Karpas-422 (cell line): ENCODE data around the gene ITGA7. TPM values are rescaled to one million over a fixed set of nuclear protein-coding genes. Genes with fewer than 3 reads are reported as not detected.

ENCODE experiments used
- DNase-seq: peaks from one replicate; pipeline ENCODE4 v3.0.0-alpha.2; 2015
- H2AFZ ChIP-seq: fragments of 200-600 bp; sonication (generic); 2 replicates; pipeline ENCODE4 v1.6.1; 2014; ENCODE audit warnings: antibody characterized with exemption, low read length, mixed read lengths
- H3K27ac ChIP-seq: fragments of 200-600 bp; sonication (generic); 2 replicates; pipeline ENCODE4 v1.5.1; 2014; ENCODE audit warnings: mild to moderate bottlenecking, low read length, moderate library complexity
- H3K27me3 ChIP-seq: fragments of 200-600 bp; sonication (generic); 2 replicates; pipeline ENCODE4 v1.6.1; 2014; ENCODE audit warnings: low read length, mixed read lengths
- H3K36me3 ChIP-seq: fragments of 200-600 bp; sonication (generic); 2 replicates; pipeline ENCODE4 v1.6.1; 2014; ENCODE audit warnings: low read length, mixed read lengths; ENCODE audit not compliant: insufficient read depth
- H3K4me1 ChIP-seq: fragments of 200-600 bp; sonication (generic); 2 replicates; pipeline ENCODE4 v1.6.1; 2014; ENCODE audit warnings: mild to moderate bottlenecking, low read length, mixed read lengths
- H3K4me2 ChIP-seq: fragments of 200-600 bp; sonication (generic); 2 replicates; pipeline ENCODE4 v1.6.1; 2014; ENCODE audit warnings: low read length, low read depth, mild to moderate bottlenecking; ENCODE audit not compliant: poor library complexity, severe bottlenecking
- H3K4me3 ChIP-seq: fragments of 200-600 bp; sonication (generic); 2 replicates; pipeline ENCODE4 v1.5.1; 2014; ENCODE audit warnings: mild to moderate bottlenecking, antibody characterized with exemption, low read length, mixed read lengths
- H3K79me2 ChIP-seq: fragments of 200-600 bp; sonication (generic); 2 replicates; pipeline ENCODE4 v1.6.1; 2014; ENCODE audit warnings: mild to moderate bottlenecking, low read length, mixed read lengths
- H3K9ac ChIP-seq: fragments of 200-600 bp; sonication (generic); 2 replicates; pipeline ENCODE4 v1.6.0; 2014; ENCODE audit warnings: low read length
- H3K9me2 ChIP-seq: fragments of 200-600 bp; sonication (generic), shearing (Covaris generic); replicated peaks from 2 replicates; pipeline ENCODE4 v1.6.0; 2014; ENCODE audit warnings: mild to moderate bottlenecking, low read length, moderate library complexity; ENCODE audit not compliant: insufficient read depth
- H3K9me3 ChIP-seq: fragments of 300-700, 200-600 bp; sonication (generic); 2 replicates; pipeline ENCODE4 v1.6.1; 2014; ENCODE audit warnings: low read length, mixed read lengths
- H4K20me1 ChIP-seq: fragments of 200-600 bp; sonication (generic); 2 replicates; pipeline ENCODE4 v1.6.1; 2014; ENCODE audit warnings: mild to moderate bottlenecking, antibody characterized with exemption, low read length, low read depth; ENCODE audit not compliant: insufficient read depth
- total RNA-seq: library from RNA; depleted of rRNA; stranded (reverse); fragments of >200 nt; shearing (Covaris generic); gene quantifications from 2 replicates; pipeline ENCODE4 v1.2.3, GENCODE V29; 2014; ENCODE audit warnings: low replicate concordance

ITGA7 gene
- total RNA-seq, 1 experiment from 2014 or later = 0.78 TPM

DNA sequence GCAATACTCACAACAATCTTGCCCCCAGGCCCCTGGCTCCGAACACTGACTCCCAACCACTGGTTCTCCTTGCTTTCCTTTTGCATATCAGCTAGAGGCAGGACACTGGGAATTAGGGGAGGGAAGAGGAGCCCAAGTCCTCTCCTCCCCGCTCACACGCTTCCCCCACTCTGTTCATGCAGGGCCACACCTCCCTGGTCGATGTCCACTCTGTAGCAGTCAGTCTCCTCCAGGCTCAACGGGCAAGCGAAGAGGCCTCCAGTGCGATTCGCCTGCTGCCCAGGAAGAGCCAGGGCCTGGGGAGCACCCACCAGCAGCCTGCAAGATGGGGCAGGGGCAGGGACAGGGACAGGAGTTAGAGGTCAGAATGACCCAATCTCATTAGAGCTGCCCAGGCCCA, 4.8 kb downstream of the ITGA7 start:
- no peaks in the 10 kb centered on the region for H3K36me3 ChIP-seq
- H3K4me2 ChIP-seq = no peak overlapping the region
- H3K9me3 ChIP-seq = no peaks in the 10 kb centered on the region
- H2AFZ ChIP-seq = no peak overlapping the region
- peaks cover 6% of the 10 kb centered on the region for H3K4me1 ChIP-seq
- no peak overlapping the region for H3K4me3 ChIP-seq
- no peak overlapping the region for H3K27ac ChIP-seq
- no peaks in the 10 kb centered on the region for H3K9me2 ChIP-seq
- no peak overlapping the region for H3K9ac ChIP-seq
- H4K20me1 ChIP-seq = no peaks in the 10 kb centered on the region
- H3K27me3 ChIP-seq = no peaks in the 10 kb centered on the region
- DNase-seq = no peak
- no peaks in the 10 kb centered on the region for H3K79me2 ChIP-seq

DNA sequence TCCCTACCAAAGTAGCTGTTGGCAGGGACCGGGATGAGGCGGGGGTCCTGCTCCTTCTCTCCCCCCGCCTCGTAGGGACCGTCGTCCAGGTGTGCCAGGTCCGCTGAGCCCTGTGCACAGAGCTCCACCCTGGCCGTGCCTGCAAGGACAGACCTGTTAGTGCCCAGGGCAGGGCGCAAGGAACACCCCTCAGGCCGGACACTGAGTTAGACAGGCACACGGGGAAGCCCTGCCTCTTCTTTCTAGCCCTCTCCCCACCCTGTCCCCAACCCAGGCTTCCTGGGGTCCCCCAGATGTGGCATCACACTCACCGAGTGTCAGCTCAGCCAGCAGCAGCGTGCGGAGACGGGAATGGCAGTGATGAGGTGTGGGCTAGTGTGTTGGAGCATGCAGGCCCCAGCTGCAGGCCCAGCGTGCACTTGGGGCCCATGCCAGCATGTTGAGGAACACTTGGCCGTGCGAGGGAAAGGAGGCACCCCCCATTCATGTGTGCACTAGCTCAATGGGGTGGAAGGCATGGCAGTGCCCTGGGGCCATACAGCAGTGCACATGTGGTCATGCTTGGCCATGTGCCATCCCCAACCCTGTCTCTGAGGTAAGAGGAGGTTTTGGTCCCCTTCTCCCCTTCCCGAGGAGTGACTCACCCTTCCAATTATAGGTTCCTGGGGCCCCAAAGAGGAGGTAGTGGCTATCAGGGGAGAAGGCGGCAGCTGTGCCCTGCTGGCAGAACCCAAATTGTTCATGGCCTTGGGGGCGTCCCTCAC, 7.3 kb downstream of the ITGA7 start:
- Histone ChIP-seq H3K36me3 (no peaks in the 10 kb centered on the region), H3K27ac (no peak overlapping the region), H3K9ac (no peak overlapping the region), H3K9me3 (no peaks in the 10 kb centered on the region), H3K4me2 (no peak overlapping the region), H2AFZ (no peak overlapping the region), H3K79me2 (no peaks in the 10 kb centered on the region), H3K4me3 (no peak overlapping the region), H3K27me3 (no peaks in the 10 kb centered on the region), H3K4me1 (no peaks in the 10 kb centered on the region), H4K20me1 (no peaks in the 10 kb centered on the region), H3K9me2 (no peaks in the 10 kb centered on the region)
- no peak for DNase-seq

GRCh38 chr12:55699471-55700055, 8.1 kb downstream of the ITGA7 start:
- DNase-seq = no peak
- Histone ChIP-seq H3K9me3 (no peaks in the 10 kb centered on the region), H3K4me1 (no peaks in the 10 kb centered on the region)

DNA sequence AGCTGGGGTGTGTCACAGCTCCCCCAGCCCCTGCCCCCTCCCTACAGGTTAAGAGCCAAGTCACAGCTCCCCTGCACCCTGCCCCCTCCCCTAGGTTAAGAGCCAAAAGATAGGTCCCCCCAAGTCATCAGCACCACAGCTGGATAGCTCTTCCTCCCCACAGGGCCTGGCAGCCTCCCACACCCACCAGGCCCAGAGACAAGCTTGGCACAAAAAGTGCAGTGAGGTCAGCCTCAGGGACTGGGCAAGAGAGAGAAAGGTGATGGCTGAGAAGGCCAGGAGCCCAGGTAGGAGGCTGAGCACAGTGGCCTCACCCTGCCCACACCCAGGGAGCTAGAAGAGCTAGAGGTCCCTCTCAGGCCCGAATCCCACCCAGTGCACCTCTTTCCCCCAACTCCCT, 8.7 kb downstream of the ITGA7 start:
- Histone ChIP-seq H3K27ac (no peak overlapping the region), H3K4me2 (no peak overlapping the region), H3K36me3 (no peaks in the 10 kb centered on the region), H3K4me1 (no peaks in the 10 kb centered on the region), H3K9me2 (no peaks in the 10 kb centered on the region), H3K9ac (no peak overlapping the region), H3K4me3 (no peak overlapping the region), H3K79me2 (no peaks in the 10 kb centered on the region), H2AFZ (no peak overlapping the region), H3K9me3 (no peaks in the 10 kb centered on the region), H4K20me1 (no peaks in the 10 kb centered on the region), H3K27me3 (no peaks in the 10 kb centered on the region)
- no peak for DNase-seq

More at GRCh38 chr12:55699471-55700055, 8.1 kb downstream of the ITGA7 start:
- no peak overlapping the region for H3K9ac ChIP-seq
- no peaks in the 10 kb centered on the region for H3K79me2 ChIP-seq
- no peaks in the 10 kb centered on the region for H3K27me3 ChIP-seq
- H3K9me2 ChIP-seq = no peaks in the 10 kb centered on the region
- no peak overlapping the region for H3K4me3 ChIP-seq
- H3K4me2 ChIP-seq = no peak overlapping the region
- H3K36me3 ChIP-seq = no peaks in the 10 kb centered on the region
- H2AFZ ChIP-seq = no peak overlapping the region
- no peaks in the 10 kb centered on the region for H4K20me1 ChIP-seq
- H3K27ac ChIP-seq = no peak overlapping the region

- Histone ChIP-seq H3K9ac (no peak overlapping the region), H3K27me3 (no peaks in the 10 kb centered on the region)
Measured at GRCh38 chr12:55698241-55698955, 9.3 kb downstream of the ITGA7 start.

GRCh38 chr12:55697686-55698085, 10.0 kb downstream of the ITGA7 start:
- Histone ChIP-seq H3K4me2 (no peak overlapping the region), H2AFZ (no peak overlapping the region), H3K4me3 (no peak overlapping the region), H3K27ac (no peak overlapping the region), H3K79me2 (no peaks in the 10 kb centered on the region), H3K27me3 (no peaks in the 10 kb centered on the region), H4K20me1 (no peaks in the 10 kb centered on the region), H3K9me2 (no peaks in the 10 kb centered on the region), H3K4me1 (no peaks in the 10 kb centered on the region), H3K9ac (no peak overlapping the region), H3K9me3 (no peaks in the 10 kb centered on the region), H3K36me3 (no peaks in the 10 kb centered on the region)
- no peak for DNase-seq

More at GRCh38 chr12:55698241-55698955, 9.3 kb downstream of the ITGA7 start:
- Histone ChIP-seq H3K36me3 (no peaks in the 10 kb centered on the region), H3K9me3 (no peaks in the 10 kb centered on the region), H4K20me1 (no peaks in the 10 kb centered on the region), H3K9me2 (no peaks in the 10 kb centered on the region), H2AFZ (no peak overlapping the region), H3K79me2 (no peaks in the 10 kb centered on the region), H3K4me1 (no peaks in the 10 kb centered on the region), H3K27ac (no peak overlapping the region), H3K4me3 (no peak overlapping the region), H3K4me2 (no peak overlapping the region)
- no peak for DNase-seq

DNA sequence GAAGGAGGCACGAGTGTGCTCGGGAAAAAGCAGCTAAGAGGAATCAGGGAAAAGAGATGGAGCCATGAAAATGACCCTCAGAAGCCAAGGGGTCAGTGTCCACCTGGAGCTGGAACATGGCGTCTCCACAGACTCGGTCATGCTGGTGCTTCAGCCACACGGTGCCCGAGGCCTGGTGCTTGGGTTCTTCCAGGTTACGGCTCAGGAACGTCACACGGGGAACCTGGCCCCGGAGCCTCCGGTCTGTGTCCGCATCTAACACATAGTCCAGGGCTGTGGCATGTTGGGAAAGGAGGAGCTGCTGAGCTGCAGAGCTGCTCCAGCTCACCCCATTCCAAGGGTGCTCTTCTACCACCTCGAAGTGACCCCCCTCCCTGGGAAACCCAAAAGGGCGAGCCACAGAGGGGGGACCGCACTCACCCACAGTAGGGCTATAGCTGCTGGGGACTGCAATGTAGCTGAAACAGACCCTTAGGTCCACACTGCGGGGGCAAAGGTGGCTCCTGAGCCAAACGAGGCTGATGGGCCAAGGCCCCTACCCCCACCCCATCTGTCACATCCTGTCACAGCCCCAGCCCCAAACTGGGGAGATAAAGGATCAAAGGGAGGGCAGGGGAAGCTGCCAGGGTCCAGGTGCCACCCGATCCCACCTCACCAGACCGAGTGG, 10.8 kb downstream of the ITGA7 start:
- Histone ChIP-seq H3K9me2 (no peaks in the 10 kb centered on the region), H3K4me2 (no peak overlapping the region), H2AFZ (no peak overlapping the region), H4K20me1 (no peaks in the 10 kb centered on the region), H3K27me3 (no peaks in the 10 kb centered on the region), H3K79me2 (no peaks in the 10 kb centered on the region), H3K9ac (no peak overlapping the region), H3K36me3 (no peaks in the 10 kb centered on the region), H3K9me3 (no peaks in the 10 kb centered on the region), H3K27ac (no peak overlapping the region), H3K4me3 (no peak overlapping the region), H3K4me1 (no peaks in the 10 kb centered on the region)
- no peak for DNase-seq

DNA sequence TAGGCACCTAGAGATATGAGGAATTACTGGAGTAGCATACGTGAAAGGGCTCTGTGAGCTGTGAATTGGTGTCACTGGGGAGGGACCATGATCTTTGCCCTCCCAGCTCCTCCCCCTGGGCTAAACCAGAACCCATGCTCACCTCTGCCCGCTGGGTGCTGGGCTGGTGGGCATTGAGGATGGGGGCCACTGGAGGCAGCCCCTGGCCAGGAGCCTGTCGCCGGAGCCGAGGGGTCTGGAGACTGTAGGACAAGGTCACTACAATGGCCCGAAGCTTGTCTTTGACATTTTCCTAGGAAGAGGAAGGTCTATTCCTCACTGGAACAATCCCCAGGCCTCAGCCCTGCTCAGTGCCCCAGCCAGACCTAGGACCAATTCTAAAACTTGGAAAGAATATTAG, 11.6 kb downstream of the ITGA7 start:
- Histone ChIP-seq H3K27ac (no peak overlapping the region), H2AFZ (no peak overlapping the region), H3K79me2 (no peaks in the 10 kb centered on the region), H3K27me3 (no peaks in the 10 kb centered on the region), H3K4me3 (no peak overlapping the region), H3K36me3 (no peaks in the 10 kb centered on the region), H3K4me1 (no peaks in the 10 kb centered on the region), H3K4me2 (no peak overlapping the region), H4K20me1 (no peaks in the 10 kb centered on the region), H3K9me3 (no peaks in the 10 kb centered on the region), H3K9ac (no peak overlapping the region), H3K9me2 (no peaks in the 10 kb centered on the region)
- no peak for DNase-seq
